HEK293 (cell line): Measurements from ENCODE around the gene CDNF.

Source experiments
- CTCF ChIA-PET: fragments of 350-600 bp; formaldehyde crosslinking; extraction: SDS; loops from one replicate; lab custom pipeline; 2021; ENCODE audit warnings: antibody characterized with exemption; lab: Yijun Ruan, JAX
- POLR2A ChIA-PET: fragments of 300-600 bp; formaldehyde crosslinking; extraction: SDS; loops from one replicate; lab custom pipeline; 2020; ENCODE audit warnings: antibody characterized with exemption, inconsistent platforms; lab: Yijun Ruan, JAX
- H3K27ac ChIP-seq: fragments of 200-500 bp; sonication (Bioruptor generic); 2 replicates; pipeline ENCODE4 v1.5.1; 2014; ENCODE audit warnings: low read depth, low read length, control low read depth, inconsistent platforms; ENCODE audit errors: extremely low read depth
- H3K36me3 ChIP-seq, 2 experiments: fragments of 200-500 bp in 1 of 2; sonication (Bioruptor generic) in 1 of 2; 1 replicate in 1 of 2; 2 replicates in 1 of 2; pipeline ENCODE4 v1.5.1; 2014 to 2017; ENCODE audit warnings: inconsistent platforms in 2 of 2, low read length in 2 of 2; ENCODE audit not compliant: control insufficient read depth in 2 of 2, insufficient read depth in 1 of 2
- H3K4me1 ChIP-seq: fragments of 200-500 bp; sonication (Bioruptor generic); 2 replicates; pipeline ENCODE4 v1.5.1; 2014; ENCODE audit warnings: mild to moderate bottlenecking, low read length, inconsistent platforms; ENCODE audit not compliant: control insufficient read depth, insufficient read depth
- H3K4me3 ChIP-seq: 2 replicates; pipeline ENCODE4 v1.5.1; 2011; ENCODE audit warnings: low read depth, mild to moderate bottlenecking, control low read depth, low read length, moderate library complexity
- H3K9me3 ChIP-seq: fragments of 200-500 bp; sonication (Bioruptor generic); 2 replicates; pipeline ENCODE4 v1.5.1; 2014; ENCODE audit warnings: low read depth, low read length, inconsistent platforms; ENCODE audit not compliant: control insufficient read depth, insufficient read depth
- BCL11B ChIP-seq: fragments of 450-650 bp; formaldehyde crosslinking; IDR thresholded peaks from 2 replicates; pipeline ENCODE4 v1.5.1; 2016; ENCODE audit warnings: low read depth, missing biosample characterization, missing genetic modification characterization
- EGR2 ChIP-seq: fragments of 450-650 bp; formaldehyde crosslinking; IDR thresholded peaks from 2 replicates; pipeline ENCODE4 v1.5.1; 2016; ENCODE audit warnings: low read depth, missing biosample characterization, missing genetic modification characterization
- HOXA7 ChIP-seq: sonication (generic); formaldehyde crosslinking; IDR thresholded peaks from 2 replicates; pipeline ENCODE4 v1.8.1; 2022; ENCODE audit warnings: missing genetic modification reagents, borderline replicate concordance
- KLF16 ChIP-seq: fragments of 450-650 bp; formaldehyde crosslinking; IDR thresholded peaks from 2 replicates; pipeline ENCODE4 v1.5.1; 2017; ENCODE audit warnings: missing biosample characterization, missing genetic modification characterization
- KLF7 ChIP-seq: fragments of 450-650 bp; formaldehyde crosslinking; IDR thresholded peaks from 2 replicates; pipeline ENCODE4 v1.5.1; 2016; ENCODE audit warnings: missing biosample characterization, missing genetic modification characterization, borderline replicate concordance
- PRDM6 ChIP-seq: fragments of 450-650 bp; formaldehyde crosslinking; IDR thresholded peaks from 2 replicates; pipeline ENCODE4 v1.5.1; 2017; ENCODE audit warnings: missing biosample characterization, missing genetic modification characterization
- SCRT1 ChIP-seq: fragments of 450-650 bp; formaldehyde crosslinking; IDR thresholded peaks from 2 replicates; pipeline ENCODE4 v1.5.1; 2016; ENCODE audit warnings: missing biosample characterization, missing genetic modification characterization, borderline replicate concordance
- SP2 ChIP-seq: fragments of 450-650 bp; formaldehyde crosslinking; IDR thresholded peaks from 2 replicates; pipeline ENCODE4 v1.5.1; 2016; ENCODE audit warnings: missing biosample characterization, missing genetic modification characterization
- ZBTB21 ChIP-seq: fragments of 450-650 bp; formaldehyde crosslinking; IDR thresholded peaks from 2 replicates; pipeline ENCODE4 v1.5.1; 2017; ENCODE audit warnings: missing biosample characterization, missing genetic modification characterization
- ZNF133 ChIP-seq: fragments of 450-650 bp; formaldehyde crosslinking; IDR thresholded peaks from 2 replicates; pipeline ENCODE4 v1.5.1; 2016; ENCODE audit warnings: missing biosample characterization, missing genetic modification characterization
- ZNF16 ChIP-seq: fragments of 450-650 bp; formaldehyde crosslinking; IDR thresholded peaks from 2 replicates; pipeline ENCODE4 v1.5.1; 2016; ENCODE audit warnings: low read depth, missing biosample characterization, missing genetic modification characterization
- ZNF184 ChIP-seq: fragments of 450-650 bp; IDR thresholded peaks from 2 replicates; pipeline ENCODE4 v1.5.1; 2018; ENCODE audit warnings: missing biosample characterization, mild to moderate bottlenecking, missing genetic modification characterization
- ZNF223 ChIP-seq: fragments of 450-650 bp; formaldehyde crosslinking; IDR thresholded peaks from 2 replicates; pipeline ENCODE4 v1.5.1; 2016; ENCODE audit warnings: missing biosample characterization, missing genetic modification characterization
- ZNF324 ChIP-seq: fragments of 450-650 bp; formaldehyde crosslinking; IDR thresholded peaks from 2 replicates; pipeline ENCODE4 v1.5.1; 2016; ENCODE audit warnings: missing biosample characterization, missing genetic modification characterization
- ZNF335 ChIP-seq: fragments of 450-650 bp; formaldehyde crosslinking; conservative IDR thresholded peaks from 2 replicates; pipeline ENCODE4 v1.5.1; 2016; ENCODE audit warnings: missing biosample characterization, missing genetic modification characterization
- ZNF354C ChIP-seq: fragments of 450-650 bp; formaldehyde crosslinking; IDR thresholded peaks from 2 replicates; pipeline ENCODE4 v1.5.1; 2016; ENCODE audit warnings: missing biosample characterization, missing genetic modification characterization, low read depth, borderline replicate concordance
- ZNF37A ChIP-seq: fragments of 450-650 bp; IDR thresholded peaks from 2 replicates; pipeline ENCODE4 v1.5.1; 2018; ENCODE audit warnings: missing biosample characterization, missing genetic modification characterization
- ZNF561 ChIP-seq: fragments of 450-650 bp; IDR thresholded peaks from 2 replicates; pipeline ENCODE4 v1.5.1; 2018; ENCODE audit warnings: missing biosample characterization, missing genetic modification characterization, borderline replicate concordance
- ZNF580 ChIP-seq: fragments of 450-650 bp; formaldehyde crosslinking; IDR thresholded peaks from 2 replicates; pipeline ENCODE4 v1.5.1; 2016; ENCODE audit warnings: missing biosample characterization, missing genetic modification characterization
- ZNF596 ChIP-seq: fragments of 450-650 bp; IDR thresholded peaks from 2 replicates; pipeline ENCODE4 v1.5.0; 2018; ENCODE audit warnings: missing biosample characterization, mild to moderate bottlenecking, missing genetic modification characterization, moderate library complexity
- ZNF639 ChIP-seq: fragments of 450-650 bp; formaldehyde crosslinking; IDR thresholded peaks from 2 replicates; pipeline ENCODE4 v1.5.1; 2016; ENCODE audit warnings: missing biosample characterization, missing genetic modification characterization
- ZNF658 ChIP-seq: fragments of 450-650 bp; formaldehyde crosslinking; IDR thresholded peaks from 2 replicates; pipeline ENCODE4; 2016; ENCODE audit warnings: missing biosample characterization, missing genetic modification characterization
- ZNF76 ChIP-seq: fragments of 450-650 bp; formaldehyde crosslinking; IDR thresholded peaks from 2 replicates; pipeline ENCODE4; 2016; ENCODE audit warnings: low read depth, missing biosample characterization, missing genetic modification characterization, borderline replicate concordance
- ZNF837 ChIP-seq: fragments of 450-650 bp; formaldehyde crosslinking; IDR thresholded peaks from 2 replicates; pipeline ENCODE4 v1.5.1; 2016; ENCODE audit warnings: missing biosample characterization, missing genetic modification characterization
- ZSCAN30 ChIP-seq: fragments of 450-650 bp; IDR thresholded peaks from 2 replicates; pipeline ENCODE4 v1.5.1; 2018; ENCODE audit warnings: missing biosample characterization, mild to moderate bottlenecking, missing genetic modification characterization, moderate library complexity

The CDNF gene

GRCh38 chr10:14806318-14806717 is 31.5 kb downstream of the CDNF start:
- Histone ChIP-seq H3K4me3 (no peak overlapping the region), H3K36me3 (no peaks in the 10 kb centered on the region), H3K4me1 (no peaks in the 10 kb centered on the region), H3K27ac (no peak overlapping the region), H3K9me3 (no peaks in the 10 kb centered on the region)
- ChIA-PET POLR2A (no interaction called here), CTCF (no interaction called here)
- TF ChIP-seq ZNF580 (tag by site-specific recombination) = no peak
- no peak for TF ChIP-seq PRDM6 (tag by site-specific recombination)
- no peak for TF ChIP-seq ZNF324 (tag by site-specific recombination)
- no peak for TF ChIP-seq ZNF76 (tag by site-specific recombination)
- TF ChIP-seq ZNF223 = no peak
- no peak for TF ChIP-seq ZNF335 (tag by site-specific recombination)
- TF ChIP-seq ZBTB21 (tag by site-specific recombination) = no peak
- TF ChIP-seq BCL11B (tag by site-specific recombination) = no peak

GRCh38 chr10:14803827-14804226 is 34.0 kb downstream of the CDNF start:
- H3K27ac ChIP-seq = no peak overlapping the region
- POLR2A ChIA-PET = no interaction called here
- TF ChIP-seq ZNF354C = no peak
- TF ChIP-seq ZNF37A (tag by site-specific recombination) = no peak
- TF ChIP-seq HOXA7 (CRISPR knock-in tag) = no peak
- no peak for TF ChIP-seq ZNF133
- TF ChIP-seq SCRT1 (tag by site-specific recombination) = no peak
- TF ChIP-seq ZNF639 = no peak
- TF ChIP-seq KLF7 (tag by site-specific recombination) = no peak
- no peak for TF ChIP-seq KLF16 (tag by site-specific recombination)
- no peak for TF ChIP-seq ZNF561 (tag by site-specific recombination)
- no peak for TF ChIP-seq ZNF658 (tag by site-specific recombination)
- TF ChIP-seq ZNF184 (tag by site-specific recombination) = no peak
- no peak for TF ChIP-seq SP2 (tag by site-specific recombination)
- TF ChIP-seq ZNF16 (tag by site-specific recombination) = no peak
- TF ChIP-seq ZNF596 (tag by site-specific recombination) = no peak
- no peak for TF ChIP-seq EGR2 (tag by site-specific recombination)
- no peak for TF ChIP-seq ZNF837 (tag by site-specific recombination)
- TF ChIP-seq ZSCAN30 (tag by site-specific recombination) = no peak
- no peaks in the 10 kb centered on the region for H3K36me3 ChIP-seq
- no peak overlapping the region for H3K4me3 ChIP-seq
- H3K4me1 ChIP-seq = no peaks in the 10 kb centered on the region
- H3K9me3 ChIP-seq = no peaks in the 10 kb centered on the region
- CTCF ChIA-PET = no interaction called here
